NCI-H128 (cell line): ENCODE measurements around the gene FBXL19.

Source experiments
- DNase-seq: peaks from one replicate; lab custom pipeline; 2025; ENCODE audit not compliant: unreplicated experiment; lab: John Stamatoyannopoulos, UW

Gene FBXL19

GRCh38 chr16:30894540-30895368, 28.6 kb upstream of the FBXL19 start:
- DNase-seq = no peak

- DNase-seq = no peak
These were observed 27.6 kb upstream of the FBXL19 start for GRCh38 chr16:30895627-30896260.

- DNase-seq = no peak
These were observed 27.0 kb upstream of the FBXL19 start, which contains the start of gene CTF1 for GRCh38 chr16:30896261-30896888. Gene CTF1, plus strand, starts transcription at chr16:30896614. Its CDS starts 30 bp downstream, at chr16:30896644.

- DNase-seq = peak; percentile 22
These were observed 26.3 kb upstream of the FBXL19 start for GRCh38 chr16:30896889-30897733.

GRCh38 chr16:30899794-30900193, 23.6 kb upstream of the FBXL19 start:
- DNase-seq = no peak

GRCh38 chr16:30900588-30900987, 22.8 kb upstream of the FBXL19 start:
- no peak for DNase-seq

- DNase-seq = no peak
These were observed 22.0 kb upstream of the FBXL19 start for GRCh38 chr16:30901201-30902028.

GRCh38 chr16:30902029-30902972, 21.1 kb upstream of the FBXL19 start:
- no peak for DNase-seq

GRCh38 chr16:30903002-30903401, 20.4 kb upstream of the FBXL19 start:
- DNase-seq = no peak

GRCh38 chr16:30903596-30903995, 19.8 kb upstream of the FBXL19 start:
- DNase-seq = no peak

- no peak for DNase-seq
These were observed 19.1 kb upstream of the FBXL19 start for GRCh38 chr16:30904114-30904780.

- no peak for DNase-seq
These were observed 16.3 kb upstream of the FBXL19 start for GRCh38 chr16:30907064-30907463.

- DNase-seq = no peak
These were observed 12.8 kb upstream of the FBXL19 start for GRCh38 chr16:30910427-30911029.

GRCh38 chr16:30912794-30913412, 10.5 kb upstream of the FBXL19 start:
- DNase-seq = no peak

- DNase-seq = no peak
These were observed 8.5 kb upstream of the FBXL19 start for GRCh38 chr16:30914830-30915229.

- no peak for DNase-seq
These were observed 4.8 kb upstream of the FBXL19 start for GRCh38 chr16:30918614-30919013.

- no peak for DNase-seq
These were observed 2.5 kb upstream of the FBXL19 start for GRCh38 chr16:30920891-30921290.

GRCh38 chr16:30921459-30921747, 2.0 kb upstream of the FBXL19 start:
- no peak for DNase-seq
